ENCODE results near the gene KCNAB2. TPM values are rescaled to one million over a fixed set of nuclear protein-coding genes. Genes with fewer than 3 reads are reported as not detected.

Gene KCNAB2
- total RNA-seq, 2 experiments from 2014 or later, result 290 to 299 TPM

DNA sequence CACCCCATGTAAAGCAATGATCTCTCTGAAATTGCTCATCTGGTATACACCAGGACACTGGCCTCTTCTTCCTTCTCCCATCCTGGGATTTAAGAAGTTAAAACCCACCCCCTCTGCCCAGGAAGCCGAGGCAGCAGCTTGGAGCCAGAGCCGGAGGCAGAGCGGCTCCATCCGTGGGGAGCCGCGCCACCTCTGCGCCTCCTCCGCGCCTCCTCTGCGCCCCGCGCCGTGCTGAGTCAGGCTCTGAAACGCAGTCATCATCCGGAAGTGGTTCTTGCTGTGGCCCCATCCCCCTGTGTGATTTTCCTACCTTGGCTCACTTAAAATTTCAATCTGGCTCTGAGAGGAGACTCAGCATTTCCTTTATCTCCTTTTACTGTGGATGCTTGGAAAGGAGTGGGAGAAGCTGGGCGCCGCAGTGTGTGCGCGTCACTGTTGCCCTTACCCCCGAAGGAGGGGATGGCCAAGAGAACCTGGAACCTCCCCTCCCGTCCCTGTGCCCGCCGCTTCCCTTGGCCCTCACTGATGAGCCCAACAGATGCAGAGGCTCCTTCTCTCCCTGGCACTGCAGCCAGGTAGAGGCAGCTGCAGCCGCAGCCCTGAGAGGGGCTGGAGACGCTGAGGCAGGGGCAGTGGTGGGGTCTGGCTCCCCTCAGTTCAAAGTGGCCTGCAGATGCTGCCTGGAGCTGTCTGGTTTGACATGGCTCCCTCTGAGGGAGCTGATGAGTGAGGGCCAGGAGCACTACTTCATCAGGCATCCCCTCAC is 38.2 kb upstream of the KCNAB2 start:
- Mint-ChIP-seq H3K27ac (no peak overlapping the region), H3K36me3 (ENCODE audit: low read depth) (no peaks in the 10 kb centered on the region), H3K4me1 (ENCODE audit: low read depth) (peaks cover 15% of the 10 kb centered on the region), H3K4me3 (no peak overlapping the region), H3K9me3 (no peaks in the 10 kb centered on the region), H3K27me3 (no peaks in the 10 kb centered on the region)
- TF ChIP-seq, protein P1, sequence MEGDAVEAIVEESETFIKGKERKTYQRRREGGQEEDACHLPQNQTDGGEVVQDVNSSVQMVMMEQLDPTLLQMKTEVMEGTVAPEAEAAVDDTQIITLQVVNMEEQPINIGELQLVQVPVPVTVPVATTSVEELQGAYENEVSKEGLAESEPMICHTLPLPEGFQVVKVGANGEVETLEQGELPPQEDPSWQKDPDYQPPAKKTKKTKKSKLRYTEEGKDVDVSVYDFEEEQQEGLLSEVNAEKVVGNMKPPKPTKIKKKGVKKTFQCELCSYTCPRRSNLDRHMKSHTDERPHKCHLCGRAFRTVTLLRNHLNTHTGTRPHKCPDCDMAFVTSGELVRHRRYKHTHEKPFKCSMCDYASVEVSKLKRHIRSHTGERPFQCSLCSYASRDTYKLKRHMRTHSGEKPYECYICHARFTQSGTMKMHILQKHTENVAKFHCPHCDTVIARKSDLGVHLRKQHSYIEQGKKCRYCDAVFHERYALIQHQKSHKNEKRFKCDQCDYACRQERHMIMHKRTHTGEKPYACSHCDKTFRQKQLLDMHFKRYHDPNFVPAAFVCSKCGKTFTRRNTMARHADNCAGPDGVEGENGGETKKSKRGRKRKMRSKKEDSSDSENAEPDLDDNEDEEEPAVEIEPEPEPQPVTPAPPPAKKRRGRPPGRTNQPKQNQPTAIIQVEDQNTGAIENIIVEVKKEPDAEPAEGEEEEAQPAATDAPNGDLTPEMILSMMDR (IDR thresholded peaks at IDR 0.05), result no peak
- intact Hi-C loops (cut with micrococcal nuclease), result no loop called here
- ChIA-PET POLR2A (interaction anchor here (0.6 to 0.8 kb wide), 2 partner anchors 15 to 130 kb away, joined by 3 read pairs; partner anchors contain the start of gene NPHP4), CTCF (no interaction called here)
- no peak for ATAC-seq
- no peak for DNase-seq

DNA sequence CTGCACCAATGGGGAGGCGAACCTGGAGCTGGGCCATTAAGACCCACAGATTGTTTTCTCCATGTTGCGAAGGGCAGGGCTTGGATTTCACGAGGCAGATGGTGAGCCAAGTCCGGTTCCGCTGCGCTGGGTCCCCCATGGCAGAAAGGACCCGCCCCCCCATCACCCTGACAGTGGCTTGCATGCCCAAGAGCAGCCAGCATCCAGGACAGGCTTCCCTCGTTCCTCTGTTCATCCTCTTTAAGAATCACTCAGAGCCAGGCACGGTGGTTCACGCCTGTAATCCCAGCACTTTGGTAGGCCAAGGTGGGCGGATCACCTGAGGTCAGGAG is 37.6 kb upstream of the KCNAB2 start:
- TF ChIP-seq, protein P1 (IDR thresholded peaks at IDR 0.05), result no peak
- ChIA-PET CTCF (no interaction called here), POLR2A (interaction anchor here (0.6 kb wide), 1 partner anchor 130 kb away, joined by 3 read pairs; no protein-coding TSS in a partner anchor)
- Mint-ChIP-seq H3K27me3 (no peaks in the 10 kb centered on the region), H3K36me3 (ENCODE audit: low read depth) (no peaks in the 10 kb centered on the region), H3K27ac (no peak overlapping the region), H3K4me1 (ENCODE audit: low read depth) (peaks cover 19% of the 10 kb centered on the region), H3K9me3 (no peaks in the 10 kb centered on the region), H3K4me3 (no peak overlapping the region)
- intact Hi-C loops (cut with micrococcal nuclease), result no loop called here
- no peak for DNase-seq
- no peak for ATAC-seq

DNA sequence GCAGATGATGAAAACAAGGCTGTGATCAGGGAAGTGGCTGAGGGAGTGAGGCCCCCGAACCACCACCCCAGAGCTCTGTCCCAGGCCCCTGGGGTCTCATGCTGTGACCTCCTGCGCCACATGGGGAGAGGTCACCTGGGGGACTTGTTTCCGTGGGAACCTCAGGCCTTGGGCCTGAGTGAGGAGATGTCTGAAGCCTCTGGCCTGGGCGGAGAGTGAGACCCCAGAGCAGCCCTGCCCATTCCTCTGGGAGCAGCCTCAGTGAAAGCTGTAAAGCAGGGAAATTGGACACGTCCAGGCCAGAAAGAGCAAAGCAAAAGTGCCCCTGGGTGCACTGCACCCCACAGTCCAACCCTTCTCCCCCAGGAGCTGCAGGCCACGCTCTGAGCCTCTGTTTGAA is 37.0 kb upstream of the KCNAB2 start:
- Mint-ChIP-seq H3K36me3 (ENCODE audit: low read depth) (no peaks in the 10 kb centered on the region), H3K4me1 (ENCODE audit: low read depth) (peaks cover 19% of the 10 kb centered on the region), H3K9me3 (no peaks in the 10 kb centered on the region), H3K27ac (no peak overlapping the region), H3K4me3 (no peak overlapping the region), H3K27me3 (no peaks in the 10 kb centered on the region)
- TF ChIP-seq, protein P1 (IDR thresholded peaks at IDR 0.05), result no peak
- POLR2A ChIA-PET, result no interaction called here
- ATAC-seq, result no peak
- CTCF ChIA-PET, result no interaction called here
- DNase-seq, result no peak
- intact Hi-C loops (cut with micrococcal nuclease), result no loop called here

DNA sequence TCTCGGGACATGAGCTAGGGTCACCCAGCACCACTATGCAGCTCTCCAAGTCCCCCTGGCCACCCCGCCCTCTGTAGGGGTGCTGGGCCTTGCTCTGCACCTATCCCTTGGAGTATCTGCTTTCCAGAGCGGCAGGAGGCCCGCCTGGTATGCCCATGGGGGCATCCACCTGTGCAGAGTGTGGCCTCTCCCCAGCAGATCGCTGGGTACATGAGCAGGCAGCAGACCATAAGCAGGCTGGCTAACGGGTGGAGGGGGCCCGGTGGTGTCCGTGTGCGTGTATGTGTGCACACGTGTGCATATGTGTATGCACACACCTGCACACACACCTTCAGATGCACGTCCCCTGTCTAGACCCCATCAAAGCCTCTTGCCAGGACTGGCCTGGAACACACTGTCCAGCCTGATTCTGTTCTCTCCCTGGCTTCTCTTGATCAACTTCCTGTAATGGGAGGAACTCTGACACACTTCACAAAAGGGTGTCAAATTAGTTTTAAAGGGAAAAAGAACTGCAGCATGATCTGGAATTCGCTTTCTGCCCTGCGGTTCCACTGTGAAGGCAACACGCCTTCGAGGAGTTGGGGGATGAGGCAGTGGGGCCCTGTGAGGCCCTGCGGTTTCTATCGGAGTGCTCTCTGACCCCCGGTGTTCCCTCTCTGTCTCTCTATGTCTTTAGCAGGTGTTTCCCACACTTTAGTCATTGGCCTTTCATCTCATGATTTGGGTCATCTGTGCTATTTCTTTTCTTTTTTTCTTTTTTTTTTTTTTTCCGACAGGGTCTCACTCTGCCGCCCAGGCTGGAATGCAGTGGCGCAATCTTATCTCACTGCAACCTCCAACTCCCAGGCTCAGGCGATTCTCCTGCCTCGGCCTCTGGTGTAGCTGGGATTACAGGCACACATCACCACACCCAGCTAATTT is 36.3 kb upstream of the KCNAB2 start:
- intact Hi-C loops (cut with micrococcal nuclease), result no loop called here
- no peak for ATAC-seq
- Mint-ChIP-seq H3K4me1 (ENCODE audit: low read depth) (peaks cover 19% of the 10 kb centered on the region), H3K27ac (no peak overlapping the region), H3K4me3 (no peak overlapping the region), H3K36me3 (ENCODE audit: low read depth) (no peaks in the 10 kb centered on the region), H3K27me3 (no peaks in the 10 kb centered on the region), H3K9me3 (no peaks in the 10 kb centered on the region)
- ChIA-PET CTCF (interaction anchor here (1.0 kb wide), 1 partner anchor 9 kb away, joined by 5 read pairs; no protein-coding TSS in a partner anchor), POLR2A (no interaction called here)
- TF ChIP-seq, protein P1 (IDR thresholded peaks at IDR 0.05), result no peak
- no peak for DNase-seq

Measured in activated CD8-positive, alpha-beta T cell treated with anti-CD3 and anti-CD28 coated beads for 36 hours (primary cell).